HCT116 (cell line): Measurements from ENCODE around the gene AGBL3. TPM values are rescaled to one million over a fixed set of nuclear protein-coding genes. Genes with fewer than 3 reads are reported as not detected.

Experiments used
- ATAC-seq: fragments of 200-7000 bp; cut with Tn5 transposase; 2 replicates; pipeline ENCODE4 v1.9.1; 2020; ENCODE audit warnings: mild to moderate bottlenecking, moderate library complexity
- BruUV-seq: library from RNA; stranded (reverse); fragments of 400-500 nt; replicated peaks from 2 replicates; lab custom pipeline; 2021; lab: Mats Ljungman, UMichigan
- CTCF ChIA-PET: fragments of 300-600 bp; sonication (Branson Sonifier 250); formaldehyde crosslinking; loops from one replicate; lab custom pipeline; 2021; ENCODE audit warnings: antibody characterized with exemption; lab: Charles Lee
- POLR2A ChIA-PET: fragments of 300-600, 350-600 bp; sonication (Branson Sonifier 250); formaldehyde crosslinking; loops from one replicate; lab custom pipeline; 2021; ENCODE audit warnings: antibody characterized with exemption; lab: Charles Lee
- RAD21 ChIA-PET, 2 experiments: fragments of 300-600 bp; sonication (Branson Sonifier 250); formaldehyde crosslinking; loops; one replicate each; lab custom pipeline; 2023; ENCODE audit warnings: low total read pairs in 2 of 2; ENCODE audit not compliant: uncharacterized antibody in 2 of 2, unreplicated experiment in 2 of 2, low non-redundant PET in 1 of 2; lab: Charles Lee
- DNase-seq: peaks from one replicate; pipeline ENCODE4 v3.0.0-alpha.2; 2010; ENCODE audit warnings: low read depth, low spot score
- H2AFZ ChIP-seq: fragments of 200-600 bp; shearing (Covaris generic), sonication (generic); 2 replicates; pipeline ENCODE4 v1.6.1; 2017; ENCODE audit warnings: low read depth, mixed run types, mixed read lengths, antibody characterized with exemption, low read length; ENCODE audit not compliant: poor library complexity, severe bottlenecking
- H3K27ac ChIP-seq: 2 replicates; pipeline ENCODE4 v1.5.1; 2012; ENCODE audit warnings: low read depth, low read length
- H3K27me3 ChIP-seq: fragments of 200-600 bp; sonication (generic); 2 replicates; pipeline ENCODE4 v1.6.1; 2016; ENCODE audit warnings: mixed run types, low read length, mixed read lengths; ENCODE audit not compliant: insufficient read depth
- H3K36me3 ChIP-seq, 2 experiments: fragments of 200-500 bp in 1 of 2; fragments of 200-600 bp in 1 of 2; sonication (Bioruptor generic) in 1 of 2; sonication (generic) in 1 of 2; 2 replicates each; pipeline versions ENCODE4 v1.5.1 to v1.6.1; 2014 to 2016; ENCODE audit warnings: low read length in 2 of 2, inconsistent platforms in 1 of 2, mixed read lengths in 1 of 2, mixed run types in 1 of 2; ENCODE audit not compliant: insufficient read depth in 2 of 2, control insufficient read depth in 1 of 2
- H3K4me1 ChIP-seq, 2 experiments: fragments of 200-600 bp in 1 of 2; sonication (generic) in 1 of 2; 2 replicates each; pipeline versions ENCODE4 v1.5.1 to v1.6.1; 2012 to 2017; ENCODE audit warnings: low read length in 2 of 2, inconsistent platforms in 1 of 2, mild to moderate bottlenecking in 1 of 2, mixed read lengths in 1 of 2, mixed run types in 1 of 2, moderate library complexity in 1 of 2; ENCODE audit not compliant: insufficient read depth in 2 of 2, control insufficient read depth in 1 of 2
- H3K4me2 ChIP-seq: fragments of 200-600 bp; sonication (generic); 2 replicates; pipeline ENCODE4 v1.6.1; 2017; ENCODE audit warnings: mixed run types, low read length, mixed read lengths
- H3K4me3 ChIP-seq, 2 experiments: fragments of 200-600 bp in 1 of 2; sonication (generic) in 1 of 2; replicated peaks in 1 of 2; 2 replicates each; pipeline ENCODE4 v1.5.1; 2011 to 2016; ENCODE audit warnings: low read length in 2 of 2, control low read depth in 1 of 2, low read depth in 1 of 2, mild to moderate bottlenecking in 1 of 2, mixed read lengths in 1 of 2, mixed run types in 1 of 2
- H3K79me2 ChIP-seq: fragments of 200-600 bp; sonication (generic); 2 replicates; pipeline ENCODE4 v1.6.1; 2017; ENCODE audit warnings: mild to moderate bottlenecking, mixed run types, low read length, moderate library complexity, mixed read lengths; ENCODE audit not compliant: insufficient read depth
- H3K9ac ChIP-seq: fragments of 200-600 bp; sonication (generic); 2 replicates; pipeline ENCODE4 v1.6.1; 2016; ENCODE audit warnings: low read length, mixed read lengths
- H3K9me2 ChIP-seq: fragments of 200-600 bp; sonication (generic), shearing (Covaris generic); 2 replicates; pipeline ENCODE4 v1.6.1; 2017; ENCODE audit warnings: mixed run types, mild to moderate bottlenecking, moderate library complexity; ENCODE audit not compliant: insufficient read depth
- H3K9me3 ChIP-seq, 2 experiments: fragments of 200-500 bp in 1 of 2; fragments of 200-600 bp in 1 of 2; sonication (Bioruptor generic) in 1 of 2; sonication (generic) in 1 of 2; 2 replicates each; pipeline ENCODE4 v1.6.1; 2014 to 2017; ENCODE audit warnings: low read length in 2 of 2, mixed read lengths in 2 of 2, inconsistent platforms in 1 of 2, low read depth in 1 of 2, mild to moderate bottlenecking in 1 of 2, mixed run types in 1 of 2, moderate library complexity in 1 of 2; ENCODE audit not compliant: control insufficient read depth in 1 of 2, insufficient read depth in 1 of 2
- H4K20me1 ChIP-seq: fragments of 200-600 bp; sonication (generic), shearing (Covaris generic); 2 replicates; pipeline ENCODE4 v1.6.1; 2017; ENCODE audit warnings: mixed run types, mild to moderate bottlenecking, moderate library complexity; ENCODE audit not compliant: insufficient read depth
- CBX3 ChIP-seq: IDR thresholded peaks from 2 replicates; pipeline ENCODE4 v1.6.1; 2012; ENCODE audit warnings: low read depth
- CEBPB ChIP-seq: IDR thresholded peaks from 2 replicates; pipeline ENCODE4 v1.6.1; 2012; ENCODE audit warnings: low read depth
- EGR1 ChIP-seq: IDR thresholded peaks from 2 replicates; pipeline ENCODE4 v1.6.1; 2012; ENCODE audit warnings: low read depth
- ELF1 ChIP-seq: IDR thresholded peaks from 2 replicates; pipeline ENCODE4 v1.6.1; 2012; ENCODE audit warnings: low read depth, borderline replicate concordance
- EZH2 ChIP-seq: fragments of 200-600 bp; sonication (generic); IDR thresholded peaks from 2 replicates; pipeline ENCODE4 v1.6.1; 2017; ENCODE audit warnings: antibody characterized with exemption, mixed run types
- EZH2phosphoT487 ChIP-seq: fragments of 200-600 bp; IDR thresholded peaks from 2 replicates; pipeline ENCODE4 v1.6.1; 2018; ENCODE audit warnings: antibody characterized with exemption, borderline replicate concordance
- FOSL1 ChIP-seq: IDR thresholded peaks from 2 replicates; pipeline ENCODE4 v1.6.1; 2012; ENCODE audit warnings: low read depth
- MAX ChIP-seq: IDR thresholded peaks from 2 replicates; pipeline ENCODE4 v1.6.1; 2012
- POLR2A ChIP-seq: IDR thresholded peaks from 2 replicates; pipeline ENCODE4 v1.7.0; 2011; ENCODE audit warnings: borderline replicate concordance; ENCODE audit not compliant: insufficient read depth, insufficient read length; ENCODE audit errors: extremely low read depth
- POLR2AphosphoS5 ChIP-seq: IDR thresholded peaks from 2 replicates; pipeline ENCODE4 v1.6.1; 2011; ENCODE audit warnings: mild to moderate bottlenecking, low read depth, low read length, moderate library complexity
- RAD21 ChIP-seq: IDR thresholded peaks from 2 replicates; pipeline ENCODE4 v1.6.1; 2012; ENCODE audit warnings: low read depth, mild to moderate bottlenecking
- REST ChIP-seq: IDR thresholded peaks from 2 replicates; pipeline ENCODE4 v1.6.1; 2012; ENCODE audit warnings: low read depth
- SIN3A ChIP-seq: IDR thresholded peaks from 2 replicates; pipeline ENCODE4 v1.6.1; 2012; ENCODE audit warnings: low read depth
- SP1 ChIP-seq: IDR thresholded peaks from 2 replicates; pipeline ENCODE4 v1.6.1; 2012; ENCODE audit warnings: low read depth
- YY1 ChIP-seq: IDR thresholded peaks from 2 replicates; pipeline ENCODE4 v1.6.1; 2011; ENCODE audit warnings: low read length, low read depth, moderate library complexity, mild to moderate bottlenecking; ENCODE audit not compliant: insufficient replicate concordance; ENCODE audit errors: extremely low read depth
- ZFX ChIP-seq: fragments of 450-650 bp; IDR thresholded peaks from 2 replicates; pipeline ENCODE4 v1.6.1; 2017
- intact Hi-C: fragments of 100-400 bp; cut with micrococcal nuclease; formaldehyde crosslinking; loops from 2 replicates; pipeline ENCODE4 v1.10.0; 2022
- total RNA-seq: library from RNA; stranded (reverse); gene quantifications from one replicate; pipeline ENCODE4 v1.2.1, GENCODE V29; 2021; ENCODE audit not compliant: unreplicated experiment
- TF ChIP-seq, protein P1 (sequence below): IDR thresholded peaks from 2 replicates; pipeline ENCODE4 v1.6.1; 2012
- TF ChIP-seq, protein P2 (sequence below): IDR thresholded peaks from 2 replicates; pipeline ENCODE4 v1.6.1; 2011; ENCODE audit warnings: mild to moderate bottlenecking, low read length, moderate library complexity; ENCODE audit not compliant: insufficient replicate concordance; ENCODE audit errors: extremely low read depth

Gene AGBL3
- total RNA-seq, 1 experiment from 2014 or later = 1.9 TPM

- no TSS peak for BruUV-seq
- CTCF ChIA-PET = no interaction called here
- ATAC-seq = no peak
- Histone ChIP-seq H3K27me3 (no peaks in the 10 kb centered on the region), H3K9ac (no peak overlapping the region), H3K36me3 (peaks cover 7 to 40% of the 10 kb centered on the region in 2 experiments; a peak in 2 of 4 replicates), H2AFZ (no peak overlapping the region), H3K79me2 (peaks cover 29% of the 10 kb centered on the region), H3K9me2 (no peaks in the 10 kb centered on the region), H3K9me3 (no peaks in the 10 kb centered on the region), H3K4me2 (no peak overlapping the region), H3K4me1 (peaks cover 0 to 18% of the 10 kb centered on the region in 2 experiments; a peak in 2 of 4 replicates), H3K27ac (no peak overlapping the region), H4K20me1 (peaks cover 3% of the 10 kb centered on the region; the same call in 1 of the 2 replicates), H3K4me3 (no peak overlapping the region)
- intact Hi-C loops = loop anchor here (10.0 kb wide), 2 partner anchors 273 to 473 kb away; no protein-coding TSS in a partner anchor
- no peak for DNase-seq
- POLR2A ChIA-PET = no interaction called here
- TF ChIP-seq FOSL1 = no peak
- no peak for TF ChIP-seq RAD21
- TF ChIP-seq ZFX = no peak
- TF ChIP-seq CBX3 = no peak
- TF ChIP-seq MAX = no peak
- TF ChIP-seq EZH2 = no peak
- TF ChIP-seq, protein P1, sequence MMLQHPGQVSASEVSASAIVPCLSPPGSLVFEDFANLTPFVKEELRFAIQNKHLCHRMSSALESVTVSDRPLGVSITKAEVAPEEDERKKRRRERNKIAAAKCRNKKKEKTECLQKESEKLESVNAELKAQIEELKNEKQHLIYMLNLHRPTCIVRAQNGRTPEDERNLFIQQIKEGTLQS = no peak
- no peak for TF ChIP-seq POLR2A
- TF ChIP-seq EGR1 = no peak
- TF ChIP-seq YY1 = no peak
- no peak for TF ChIP-seq POLR2AphosphoS5
- TF ChIP-seq, protein P2, sequence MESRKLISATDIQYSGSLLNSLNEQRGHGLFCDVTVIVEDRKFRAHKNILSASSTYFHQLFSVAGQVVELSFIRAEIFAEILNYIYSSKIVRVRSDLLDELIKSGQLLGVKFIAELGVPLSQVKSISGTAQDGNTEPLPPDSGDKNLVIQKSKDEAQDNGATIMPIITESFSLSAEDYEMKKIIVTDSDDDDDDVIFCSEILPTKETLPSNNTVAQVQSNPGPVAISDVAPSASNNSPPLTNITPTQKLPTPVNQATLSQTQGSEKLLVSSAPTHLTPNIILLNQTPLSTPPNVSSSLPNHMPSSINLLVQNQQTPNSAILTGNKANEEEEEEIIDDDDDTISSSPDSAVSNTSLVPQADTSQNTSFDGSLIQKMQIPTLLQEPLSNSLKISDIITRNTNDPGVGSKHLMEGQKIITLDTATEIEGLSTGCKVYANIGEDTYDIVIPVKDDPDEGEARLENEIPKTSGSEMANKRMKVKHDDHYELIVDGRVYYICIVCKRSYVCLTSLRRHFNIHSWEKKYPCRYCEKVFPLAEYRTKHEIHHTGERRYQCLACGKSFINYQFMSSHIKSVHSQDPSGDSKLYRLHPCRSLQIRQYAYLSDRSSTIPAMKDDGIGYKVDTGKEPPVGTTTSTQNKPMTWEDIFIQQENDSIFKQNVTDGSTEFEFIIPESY = no peak
- no peak for TF ChIP-seq REST
- TF ChIP-seq SP1 = no peak
- TF ChIP-seq ELF1 = no peak
- TF ChIP-seq SIN3A = no peak
- TF ChIP-seq EZH2phosphoT487 = no peak
- TF ChIP-seq CEBPB = no peak
- RAD21 ChIA-PET = no interaction called here
Measured at GRCh38 chr7:135167365-135167917, 181.1 kb downstream of the AGBL3 start.
